ENCODE measurements around the gene SAFB2. TPM values are rescaled to one million over a fixed set of nuclear protein-coding genes. Genes with fewer than 3 reads are reported as not detected.

The SAFB2 gene
- total RNA-seq, 1 donor from 2014 or later: 49.4 TPM

GRCh38 chr19:5553892-5554291, 68.7 kb downstream of the SAFB2 start:
- DNase-seq (ENCODE audit: low spot score): no peak
- no peak for ATAC-seq

GRCh38 chr19:5547881-5548280, 74.7 kb downstream of the SAFB2 start:
- DNase-seq (ENCODE audit: low spot score): no peak
- ATAC-seq: peak; percentile 54

GRCh38 chr19:5545984-5546383, 76.6 kb downstream of the SAFB2 start:
- ATAC-seq (no peak), DNase-seq (ENCODE audit: low spot score) (no peak)

GRCh38 chr19:5545051-5545450, 77.5 kb downstream of the SAFB2 start:
- ATAC-seq (no peak), DNase-seq (ENCODE audit: low spot score) (no peak)

GRCh38 chr19:5542665-5543064, 79.9 kb downstream of the SAFB2 start:
- ATAC-seq (no peak), DNase-seq (ENCODE audit: low spot score) (no peak)

- no peak for ATAC-seq
- no peak for DNase-seq (ENCODE audit: low spot score)
These were observed 81.1 kb downstream of the SAFB2 start for GRCh38 chr19:5541456-5541855.

- DNase-seq (ENCODE audit: low spot score) (no peak), ATAC-seq (no peak)
These were observed 82.4 kb downstream of the SAFB2 start for GRCh38 chr19:5540208-5540607.

- DNase-seq (ENCODE audit: low spot score) (no peak), ATAC-seq (no peak)
These were observed 84.7 kb downstream of the SAFB2 start for GRCh38 chr19:5537870-5538269.

Other genes starting within 250 kb of the SAFB2 start
- not detected for gene ZNRF4, start 167.4 kb downstream of the SAFB2 start, total RNA-seq
- gene TINCR, start 54.8 kb downstream of the SAFB2 start, total RNA-seq: not detected
- 48.6 TPM for gene SAFB, start 307 bp upstream of the SAFB2 start, total RNA-seq
- gene MICOS13, start 57.7 kb upstream of the SAFB2 start, total RNA-seq: 38.4 TPM
- 4.1 TPM for gene HSD11B1L, start 58.3 kb upstream of the SAFB2 start, total RNA-seq
- gene RPL36, start 67.5 kb upstream of the SAFB2 start, total RNA-seq: 241 TPM
- 68.7 TPM for gene LONP1, start 97.4 kb upstream of the SAFB2 start, total RNA-seq
- not detected for gene CATSPERD, start 97.9 kb upstream of the SAFB2 start, total RNA-seq
- gene PRR22, start 162.0 kb upstream of the SAFB2 start, total RNA-seq: 3.0 TPM
- 18.8 TPM for gene DUS3L, start 168.4 kb upstream of the SAFB2 start, total RNA-seq
- gene NRTN, start 182.3 kb upstream of the SAFB2 start, total RNA-seq: 16.7 TPM
- gene FUT6, start 216.9 kb upstream of the SAFB2 start, total RNA-seq: 3.0 TPM
- gene FUT3, start 228.7 kb upstream of the SAFB2 start, total RNA-seq: 0.93 TPM
- 0.40 TPM for gene FUT5, start 247.8 kb upstream of the SAFB2 start, total RNA-seq